Nephron (organoid): ENCODE measurements around the gene G2E3.

Experiments used
- H3K27ac Mint-ChIP-seq, 3 experiments: 2 replicates each; pipeline ENCODE4 v1.8.0; 2020; ENCODE audit warnings: mixed read lengths in 3 of 3, mild to moderate bottlenecking in 2 of 3, moderate library complexity in 1 of 3
- H3K27me3 Mint-ChIP-seq: 2 replicates; pipeline ENCODE4 v1.8.0; 2021; ENCODE audit warnings: low read depth, mild to moderate bottlenecking, moderate library complexity, mixed read lengths
- H3K36me3 Mint-ChIP-seq: 2 replicates; pipeline ENCODE4 v1.8.0; 2020; ENCODE audit warnings: low read depth, mixed read lengths
- H3K4me1 Mint-ChIP-seq: 2 replicates; pipeline ENCODE4 v1.8.0; 2020; ENCODE audit warnings: mixed read lengths
- H3K4me3 Mint-ChIP-seq, 3 experiments: 2 replicates each; pipeline ENCODE4 v1.8.0; 2020; ENCODE audit warnings: mild to moderate bottlenecking in 3 of 3, mixed read lengths in 3 of 3, moderate library complexity in 2 of 3
- H3K9me3 Mint-ChIP-seq: 2 replicates; pipeline ENCODE4 v1.8.0; 2020; ENCODE audit warnings: mixed read lengths
- CTCF ChIP-seq, 3 experiments: fragments of 200-600 bp; sonication (generic); IDR thresholded peaks; one replicate each; pipeline ENCODE4 v1.5.0; 2021; ENCODE audit warnings: antibody characterized with exemption in 3 of 3; ENCODE audit not compliant: unreplicated experiment in 3 of 3

G2E3 gene

GRCh38 chr14:30585204-30585603 is 26.2 kb downstream of the G2E3 start:
- H3K27ac Mint-ChIP-seq, result no peak overlapping the region
- no peaks in the 10 kb centered on the region for H3K4me1 Mint-ChIP-seq
- no peak for TF ChIP-seq CTCF (IDR thresholded peaks at IDR 0.05; ENCODE audit: unreplicated experiment in 3 of 3)
- H3K36me3 Mint-ChIP-seq, result peaks cover 76% of the 10 kb centered on the region
- H3K4me3 Mint-ChIP-seq, result no peak overlapping the region
- H3K9me3 Mint-ChIP-seq, result peaks cover 33% of the 10 kb centered on the region
- H3K27me3 Mint-ChIP-seq, result no peaks in the 10 kb centered on the region

- no peak overlapping the region for H3K4me3 Mint-ChIP-seq
- no peaks in the 10 kb centered on the region for H3K27me3 Mint-ChIP-seq
- H3K4me1 Mint-ChIP-seq, result no peaks in the 10 kb centered on the region
- H3K36me3 Mint-ChIP-seq, result peaks cover 85% of the 10 kb centered on the region
- H3K9me3 Mint-ChIP-seq, result peaks cover 33% of the 10 kb centered on the region
- no peak for TF ChIP-seq CTCF (IDR thresholded peaks at IDR 0.05; ENCODE audit: unreplicated experiment in 3 of 3)
- no peak overlapping the region for H3K27ac Mint-ChIP-seq
These were observed 28.2 kb downstream of the G2E3 start for GRCh38 chr14:30587141-30587540.

- Mint-ChIP-seq H3K4me3 (no peak overlapping the region), H3K4me1 (no peaks in the 10 kb centered on the region), H3K27ac (no peak overlapping the region), H3K36me3 (peaks cover 68% of the 10 kb centered on the region), H3K27me3 (no peaks in the 10 kb centered on the region), H3K9me3 (peaks cover 20% of the 10 kb centered on the region)
- TF ChIP-seq CTCF (IDR thresholded peaks at IDR 0.05; ENCODE audit: unreplicated experiment in 3 of 3), result no peak
These were observed 29.9 kb downstream of the G2E3 start for GRCh38 chr14:30588873-30589272.

- Mint-ChIP-seq H3K4me3 (no peak overlapping the region), H3K27me3 (no peaks in the 10 kb centered on the region), H3K4me1 (no peaks in the 10 kb centered on the region), H3K9me3 (no peaks in the 10 kb centered on the region), H3K36me3 (peaks cover 29% of the 10 kb centered on the region), H3K27ac (no peak overlapping the region)
- no peak for TF ChIP-seq CTCF (IDR thresholded peaks at IDR 0.05; ENCODE audit: unreplicated experiment in 3 of 3)
These were observed 38.0 kb downstream of the G2E3 start for GRCh38 chr14:30596935-30597334.

GRCh38 chr14:30597504-30597903 is 38.5 kb downstream of the G2E3 start:
- no peak overlapping the region for H3K27ac Mint-ChIP-seq
- no peaks in the 10 kb centered on the region for H3K4me1 Mint-ChIP-seq
- H3K36me3 Mint-ChIP-seq, result peaks cover 31% of the 10 kb centered on the region
- H3K4me3 Mint-ChIP-seq, result no peak overlapping the region
- H3K9me3 Mint-ChIP-seq, result no peaks in the 10 kb centered on the region
- no peak for TF ChIP-seq CTCF (IDR thresholded peaks at IDR 0.05; ENCODE audit: unreplicated experiment in 3 of 3)
- no peaks in the 10 kb centered on the region for H3K27me3 Mint-ChIP-seq
